ENCODE results near the gene LRP2.

GRCh38 chr2:169240405-169240804 lies 121.9 kb downstream of the LRP2 start:
- TF ChIP-seq CTCF (IDR thresholded peaks at IDR 0.05) (no peak), POLR2A (IDR thresholded peaks at IDR 0.05) (no peak)

Measured in thyroid gland (tissue), 4 donors.